GM18507 (cell line): ENCODE results near the gene FNDC3A.
"Not testable (repeated sequence)": the region's sequence is repeated elsewhere in the genome, so short reads cannot be mapped to it uniquely, and the experiment has no call there.

ENCODE experiments used
- DNase-seq: peaks from one replicate; pipeline ENCODE4 v3.0.0; 2011; ENCODE audit warnings: low read depth; ENCODE audit not compliant: insufficient read length; ENCODE audit errors: extremely low spot score
- FAIRE-seq: peaks from 2 replicates; lab custom pipeline; 2011; peaks lifted over from hg19 to GRCh38; lab: Jason Lieb, UNC

FNDC3A gene

GRCh38 chr13:49113526-49114286 lies 138.0 kb downstream of the FNDC3A start:
- DNase-seq (no peak), FAIRE-seq (no peak)

- DNase-seq (no peak), FAIRE-seq (no peak)
These were observed 141.2 kb downstream of the FNDC3A start for GRCh38 chr13:49116873-49117272.

GRCh38 chr13:49118455-49118854 lies 142.7 kb downstream of the FNDC3A start:
- FAIRE-seq, DNase-seq: not testable (repeated sequence)

GRCh38 chr13:49124693-49125304 lies 149.1 kb downstream of the FNDC3A start:
- DNase-seq: no peak
- no peak for FAIRE-seq

- DNase-seq: no peak
- no peak for FAIRE-seq
These were observed 150.3 kb downstream of the FNDC3A start for GRCh38 chr13:49125964-49126524.

GRCh38 chr13:49132479-49133002 lies 156.8 kb downstream of the FNDC3A start:
- FAIRE-seq (no peak), DNase-seq (no peak)

- DNase-seq: no peak
- FAIRE-seq: no peak
These were observed 158.6 kb downstream of the FNDC3A start for GRCh38 chr13:49134305-49134704.

DNA sequence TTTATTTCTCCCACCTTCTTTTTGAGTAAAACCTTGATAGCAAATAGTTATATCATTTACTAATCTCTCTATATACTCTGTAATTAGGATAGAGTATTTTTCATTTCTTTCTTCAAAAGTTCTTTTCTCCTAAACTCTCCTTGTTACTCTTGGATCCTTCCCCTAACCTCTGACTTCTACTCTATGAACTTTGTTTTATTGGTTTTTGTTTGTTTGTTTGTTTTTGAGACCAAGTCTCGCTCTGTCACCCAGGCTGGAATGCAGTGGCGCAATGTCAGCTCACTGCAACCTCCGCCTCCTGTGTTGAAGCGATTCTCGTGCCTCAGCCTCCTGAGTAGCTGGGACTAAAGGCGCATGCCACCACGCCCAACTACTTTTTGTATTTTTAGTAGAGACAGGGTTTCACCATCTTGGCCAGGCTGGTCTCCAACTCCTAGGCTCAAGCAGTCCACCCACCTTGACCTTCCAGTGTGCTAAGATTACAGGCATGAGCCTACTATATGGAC lies 161.5 kb downstream of the FNDC3A start:
- FAIRE-seq, DNase-seq: not testable (repeated sequence)

GRCh38 chr13:49140910-49141611 lies 165.3 kb downstream of the FNDC3A start:
- no peak for DNase-seq
- FAIRE-seq: no peak

DNA sequence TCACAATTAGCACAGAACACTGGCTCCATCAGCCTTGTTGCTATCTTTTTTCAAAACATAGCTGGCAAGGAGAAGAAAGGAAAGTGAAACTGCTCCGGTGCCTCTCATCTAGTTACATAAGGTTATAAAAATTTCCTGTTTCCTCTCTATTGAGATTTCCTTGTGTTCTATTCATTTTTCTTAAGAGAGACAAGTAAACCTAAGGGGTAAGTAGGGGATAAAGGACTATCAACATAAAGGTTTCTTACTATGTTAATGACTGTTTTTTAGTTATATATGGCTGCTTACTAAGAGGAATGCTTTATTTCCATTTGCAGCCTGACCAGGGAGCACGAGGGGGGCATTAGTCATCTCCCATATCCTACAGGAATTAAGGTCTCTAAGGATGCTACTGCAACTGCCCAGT lies 171.2 kb downstream of the FNDC3A start:
- no peak for DNase-seq
- FAIRE-seq: peak; percentile 56

DNA sequence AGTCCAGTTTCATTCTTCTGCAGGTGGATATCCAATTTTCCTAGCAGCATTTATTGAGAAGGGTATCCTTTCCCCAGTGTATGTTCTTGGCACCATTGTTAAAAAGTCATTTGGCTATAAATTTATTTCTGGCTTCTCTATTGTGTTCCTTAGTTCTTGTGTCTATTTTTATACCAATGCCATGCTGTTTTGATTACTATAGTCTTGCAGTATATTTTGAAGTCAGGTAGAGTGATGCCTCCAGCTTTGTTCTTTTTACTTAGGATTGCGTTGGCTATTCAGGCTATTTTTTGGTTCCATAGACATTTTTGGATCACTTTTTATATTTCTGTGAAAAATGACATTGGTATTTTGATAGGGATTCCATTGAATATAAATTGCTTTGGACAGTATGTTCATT lies 172.7 kb downstream of the FNDC3A start:
- FAIRE-seq (no peak), DNase-seq (no peak)

GRCh38 chr13:49157955-49158584 lies 182.4 kb downstream of the FNDC3A start:
- not testable (repeated sequence) for FAIRE-seq, DNase-seq

GRCh38 chr13:49163162-49163561 lies 187.4 kb downstream of the FNDC3A start:
- FAIRE-seq: not testable (repeated sequence)

GRCh38 chr13:49164712-49165111 lies 189.0 kb downstream of the FNDC3A start:
- FAIRE-seq (no peak), DNase-seq (no peak)

More at GRCh38 chr13:49163162-49163561, 187.4 kb downstream of the FNDC3A start:
- not testable (repeated sequence) for DNase-seq

DNA sequence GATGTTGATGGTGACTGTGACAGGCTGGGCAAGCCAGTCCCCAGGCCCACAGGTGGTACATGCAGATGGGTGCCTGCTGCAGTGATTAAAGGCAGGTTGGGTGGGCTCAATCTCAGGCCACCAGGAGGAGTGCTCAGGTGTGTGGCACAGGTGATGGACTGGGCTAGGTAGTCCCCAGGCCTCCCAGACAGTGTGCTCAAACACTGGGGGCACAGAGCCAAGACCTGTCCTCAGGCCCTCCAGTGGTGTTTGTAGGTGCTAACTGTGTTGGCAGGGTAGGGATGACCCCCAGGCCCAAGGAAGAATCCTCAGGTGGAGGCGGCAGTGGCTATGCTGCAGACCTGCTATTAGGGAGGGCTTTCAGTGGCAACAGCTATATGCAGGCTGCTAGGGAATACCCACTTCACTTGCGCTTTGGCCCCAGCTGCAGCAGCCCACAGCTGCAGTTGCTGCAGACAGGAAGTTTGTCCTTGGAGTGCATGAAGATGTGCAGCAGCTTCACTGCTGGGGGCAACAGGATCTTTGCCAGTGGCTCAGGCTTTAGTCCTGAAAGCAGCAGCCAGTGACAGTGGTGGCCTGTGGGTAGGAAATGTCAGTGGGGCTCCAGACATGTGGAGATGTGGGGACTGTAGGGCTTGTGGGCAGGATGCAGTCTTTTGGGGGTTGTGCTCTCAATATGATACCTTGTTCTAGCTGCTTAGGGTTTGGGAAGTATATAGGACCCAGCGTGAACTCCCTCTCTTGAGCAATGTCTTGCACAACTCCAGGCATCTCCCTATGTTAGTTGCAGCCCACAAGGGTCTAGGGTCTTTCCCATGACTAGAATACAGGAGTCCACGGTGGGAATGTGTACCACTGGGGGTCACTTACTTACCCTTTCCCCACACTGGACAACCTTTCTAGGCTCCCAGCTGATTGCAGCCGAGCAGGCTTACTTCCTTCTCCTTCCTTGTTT lies 190.4 kb downstream of the FNDC3A start:
- FAIRE-seq (no peak), DNase-seq (no peak)

- no peak for DNase-seq
- no peak for FAIRE-seq
These were observed 195.6 kb downstream of the FNDC3A start for GRCh38 chr13:49171359-49171758.

DNA sequence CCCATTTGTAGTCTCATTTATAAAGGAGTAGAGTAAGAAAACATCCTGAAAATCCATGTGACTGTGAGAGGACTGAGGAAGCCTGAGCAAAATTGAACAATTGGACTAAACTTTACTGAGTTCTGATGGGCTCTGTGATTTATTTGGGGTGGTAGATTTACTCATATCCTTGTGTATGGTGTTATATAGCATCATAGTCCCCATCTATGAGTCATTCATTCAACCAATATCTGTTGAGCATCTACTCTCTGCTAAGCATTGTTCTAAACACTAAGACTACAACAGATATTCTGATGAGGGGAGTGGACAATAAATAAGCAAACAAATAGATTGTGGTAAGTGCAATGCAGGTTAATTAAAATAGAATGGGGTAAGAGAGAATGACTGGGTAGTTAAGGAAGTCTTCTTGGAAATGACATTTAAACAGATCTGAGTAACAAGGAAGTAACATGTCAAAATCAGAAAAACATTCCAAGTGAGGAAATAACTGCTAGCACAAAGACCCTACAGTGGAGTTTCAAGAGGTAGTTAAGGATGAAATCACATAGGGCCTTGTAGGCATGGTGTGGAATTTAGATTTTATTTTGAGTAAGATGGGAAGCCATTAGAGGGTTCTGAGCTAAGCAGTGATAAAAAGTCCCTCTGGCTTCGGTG lies 208.1 kb downstream of the FNDC3A start:
- no peak for FAIRE-seq
- no peak for DNase-seq

- no peak for DNase-seq
- FAIRE-seq: no peak
These were observed 208.9 kb downstream of the FNDC3A start for GRCh38 chr13:49184621-49185020.
